Measurements from ENCODE around the gene IL17RE.

The IL17RE gene

DNA sequence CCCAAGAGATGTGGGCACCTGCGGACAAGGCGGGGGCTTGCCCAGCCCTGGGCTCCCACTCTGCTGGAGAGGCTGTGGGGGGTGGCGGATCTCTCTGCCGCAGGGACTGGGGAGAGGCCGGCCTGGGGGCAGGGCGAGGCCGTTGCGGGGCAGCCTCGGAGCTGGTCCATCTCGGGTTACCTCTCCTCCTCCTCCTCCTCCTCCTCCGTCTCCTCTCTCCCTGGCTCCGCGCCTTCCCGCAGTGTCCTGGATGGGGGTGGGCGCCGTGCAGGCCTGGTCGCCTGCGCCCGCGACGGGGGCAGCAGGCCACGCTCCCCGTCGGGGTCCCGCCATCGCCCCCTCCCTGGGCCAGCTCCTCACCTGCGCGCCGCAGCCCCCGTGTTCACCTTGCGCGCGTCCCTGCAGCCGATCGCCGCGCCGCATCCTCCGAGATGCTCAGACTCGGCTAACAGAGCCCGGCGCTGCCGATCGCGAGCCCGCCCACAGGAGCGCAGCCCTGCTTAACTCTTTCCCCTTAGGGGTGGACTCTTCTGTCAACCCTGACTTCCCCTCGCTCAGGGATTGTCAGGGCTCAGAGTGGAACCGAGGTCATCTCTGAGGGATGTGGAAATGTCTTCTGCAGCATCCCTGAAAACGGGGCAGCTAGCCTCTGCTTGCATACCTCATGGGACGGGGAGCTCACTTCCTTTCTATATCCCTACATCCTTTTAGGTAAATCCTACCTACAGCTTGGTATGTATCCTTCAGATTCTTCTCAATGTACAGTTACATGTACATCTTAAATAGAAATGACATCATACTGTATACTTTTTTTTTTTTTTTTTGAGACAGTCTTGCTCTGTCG is 49.5 kb downstream of the IL17RE start, which contains the start of gene PRRT3:
Gene PRRT3 (minus strand): TSS at position 447 of the 844 bp plus-strand sequence. CDS start 2,293 bp downstream, outside the sequence.
- DNase-seq (ENCODE audit: low read depth), result no peak

GRCh38 chr3:9955067-9955502 is 52.4 kb downstream of the IL17RE start:
- DNase-seq (ENCODE audit: low read depth), result no peak

DNA sequence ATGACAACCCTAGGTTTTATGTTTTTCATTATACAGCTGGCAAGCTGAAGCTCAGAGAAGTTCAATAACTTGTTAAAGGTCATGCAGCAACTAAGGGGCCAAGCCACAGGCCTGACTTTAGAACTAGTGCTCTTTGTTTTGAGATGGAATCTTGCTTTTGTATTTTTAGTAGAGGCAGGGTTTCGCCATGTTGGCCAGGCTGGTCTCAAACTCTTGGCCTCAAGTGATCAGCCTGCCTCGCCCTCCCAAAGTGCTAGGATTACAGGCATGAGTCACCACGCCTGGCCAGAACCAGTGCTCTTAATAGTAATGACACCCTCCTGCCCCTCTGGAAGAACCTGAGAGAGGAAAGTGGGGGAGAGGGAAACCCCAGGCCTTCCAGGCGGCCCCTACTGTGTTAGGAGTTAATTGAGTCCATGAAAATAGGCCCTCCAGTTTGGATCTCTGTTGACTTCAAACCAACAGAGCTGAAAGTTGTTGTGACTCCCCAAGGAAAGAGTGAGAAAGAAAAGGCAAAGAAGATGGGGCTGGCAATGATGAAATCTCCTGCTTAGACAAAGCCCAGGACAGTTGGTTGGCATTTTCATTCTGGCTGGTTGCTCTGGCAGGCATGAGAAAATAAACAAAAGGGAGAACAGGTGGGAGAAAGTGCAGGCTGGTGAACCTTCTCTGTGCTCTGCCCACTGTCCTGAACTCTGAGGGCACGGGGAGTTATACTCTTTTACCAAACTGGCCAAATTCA is 53.1 kb downstream of the IL17RE start:
- DNase-seq (ENCODE audit: low read depth), result peak; percentile 40

- no peak for DNase-seq (ENCODE audit: low read depth)
Observed at GRCh38 chr3:9957214-9957613, 54.6 kb downstream of the IL17RE start.

DNA sequence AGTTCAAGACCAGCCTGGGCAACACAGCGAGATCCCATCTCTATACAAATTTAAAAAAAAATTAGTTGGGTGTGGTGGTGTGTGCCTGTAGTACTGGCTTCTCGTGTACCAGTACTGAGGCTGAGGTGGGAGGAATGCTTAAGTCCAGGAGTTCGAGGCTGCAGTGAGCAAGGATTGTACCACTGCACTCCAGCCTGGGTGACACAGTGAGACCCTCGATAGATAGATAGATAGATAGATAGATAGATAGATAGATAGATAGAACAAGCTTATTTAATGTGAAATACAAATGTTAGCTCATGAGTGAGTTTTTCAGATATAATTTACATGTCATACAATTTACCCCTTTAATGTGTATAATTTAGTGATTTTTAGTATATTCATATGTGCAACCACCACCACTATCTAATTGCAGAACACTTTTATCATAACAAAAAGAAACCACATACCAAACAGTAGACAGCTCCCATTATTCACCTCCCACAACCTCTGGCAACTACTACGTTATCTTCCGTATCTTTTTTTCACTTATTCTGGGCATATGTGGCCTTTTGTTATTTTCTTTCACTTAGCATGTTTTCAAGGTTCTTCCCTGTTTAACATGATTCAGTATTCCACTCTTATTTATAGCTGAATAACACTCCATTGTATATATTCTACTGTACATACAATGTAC is 62.7 kb downstream of the IL17RE start:
- DNase-seq (ENCODE audit: low read depth), result no peak

Data from stromal cell of bone marrow (primary cell).